ENCODE measurements around the gene COL6A2.
A peak's percentile ranks its signal among the peaks of the same experiment; 100 is the strongest.

Gene COL6A2

GRCh38 chr21:46094401-46095082, 3.4 kb upstream of the COL6A2 start:
- Histone ChIP-seq H3K9me3 (ENCODE audit: control insufficient read depth, low read length) (no peaks in the 10 kb centered on the region), H3K4me1 (ENCODE audit: control insufficient read depth, insufficient read depth, low read length) (no peaks in the 10 kb centered on the region), H3K27me3 (ENCODE audit: control insufficient read depth, insufficient read depth, low read length, poor library complexity, severe bottlenecking) (peaks cover 25% of the 10 kb centered on the region), H3K27ac (ENCODE audit: insufficient read depth, low read depth, low read length, poor library complexity, severe bottlenecking) (no peak overlapping the region), H3K36me3 (ENCODE audit: control insufficient read depth, insufficient read depth, low read length) (no peaks in the 10 kb centered on the region), H3K4me3 (ENCODE audit: insufficient read depth, low read depth, low read length) (no peak overlapping the region)
- 88 to 90% methylated on average over 14 of the region's 14 CpGs for WGBS, 2 experiments

GRCh38 chr21:46095083-46095719, 2.7 kb upstream of the COL6A2 start:
- WGBS, 2 experiments, result 86% methylated on average over 16 of the region's 16 CpGs
- no peak overlapping the region for H3K27ac ChIP-seq (ENCODE audit: insufficient read depth, low read depth, low read length, poor library complexity, severe bottlenecking)

GRCh38 chr21:46095814-46096595, 1.9 kb upstream of the COL6A2 start:
- H3K4me3 ChIP-seq (ENCODE audit: insufficient read depth, low read depth, low read length), result no peak overlapping the region
- no peaks in the 10 kb centered on the region for H3K4me1 ChIP-seq (ENCODE audit: control insufficient read depth, insufficient read depth, low read length)
- WGBS, 2 experiments, result 91 to 94% methylated on average over 12 of the region's 12 CpGs
- H3K27me3 ChIP-seq (ENCODE audit: control insufficient read depth, insufficient read depth, low read length, poor library complexity, severe bottlenecking), result peaks cover 36% of the 10 kb centered on the region
- H3K36me3 ChIP-seq (ENCODE audit: control insufficient read depth, insufficient read depth, low read length), result no peaks in the 10 kb centered on the region
- no peak overlapping the region for H3K27ac ChIP-seq (ENCODE audit: insufficient read depth, low read depth, low read length, poor library complexity, severe bottlenecking)
- H3K9me3 ChIP-seq (ENCODE audit: control insufficient read depth, low read length), result no peaks in the 10 kb centered on the region

More at GRCh38 chr21:46095083-46095719, 2.7 kb upstream of the COL6A2 start:
- Histone ChIP-seq H3K4me1 (ENCODE audit: control insufficient read depth, insufficient read depth, low read length) (no peaks in the 10 kb centered on the region), H3K36me3 (ENCODE audit: control insufficient read depth, insufficient read depth, low read length) (no peaks in the 10 kb centered on the region), H3K4me3 (ENCODE audit: insufficient read depth, low read depth, low read length) (no peak overlapping the region), H3K27me3 (ENCODE audit: control insufficient read depth, insufficient read depth, low read length, poor library complexity, severe bottlenecking) (peaks cover 32% of the 10 kb centered on the region), H3K9me3 (ENCODE audit: control insufficient read depth, low read length) (no peaks in the 10 kb centered on the region)

- Histone ChIP-seq H3K36me3 (ENCODE audit: control insufficient read depth, insufficient read depth, low read length) (no peaks in the 10 kb centered on the region), H3K4me3 (ENCODE audit: insufficient read depth, low read depth, low read length) (peak overlapping the region; percentile 38), H3K27me3 (ENCODE audit: control insufficient read depth, insufficient read depth, low read length, poor library complexity, severe bottlenecking) (peaks cover 36% of the 10 kb centered on the region), H3K27ac (ENCODE audit: insufficient read depth, low read depth, low read length, poor library complexity, severe bottlenecking) (no peak overlapping the region), H3K4me1 (ENCODE audit: control insufficient read depth, insufficient read depth, low read length) (no peaks in the 10 kb centered on the region), H3K9me3 (ENCODE audit: control insufficient read depth, low read length) (no peaks in the 10 kb centered on the region)
- 90 to 91% methylated on average over 16 of the region's 16 CpGs for WGBS, 2 experiments
These were observed 1.1 kb upstream of the COL6A2 start for GRCh38 chr21:46096596-46097335.

- Histone ChIP-seq H3K4me3 (ENCODE audit: insufficient read depth, low read depth, low read length) (peak overlapping the region; percentile 38), H3K4me1 (ENCODE audit: control insufficient read depth, insufficient read depth, low read length) (no peaks in the 10 kb centered on the region), H3K27ac (ENCODE audit: insufficient read depth, low read depth, low read length, poor library complexity, severe bottlenecking) (no peak overlapping the region), H3K27me3 (ENCODE audit: control insufficient read depth, insufficient read depth, low read length, poor library complexity, severe bottlenecking) (peaks cover 36% of the 10 kb centered on the region), H3K9me3 (ENCODE audit: control insufficient read depth, low read length) (no peaks in the 10 kb centered on the region), H3K36me3 (ENCODE audit: control insufficient read depth, insufficient read depth, low read length) (no peaks in the 10 kb centered on the region)
- 2% methylated on average over 94 of the region's 94 CpGs for WGBS, 2 experiments
These were observed 610 bp downstream of the COL6A2 start for GRCh38 chr21:46098303-46099141.

- 59 to 65% methylated on average over 18 of the region's 18 CpGs for WGBS, 2 experiments
- H3K4me3 ChIP-seq (ENCODE audit: insufficient read depth, low read depth, low read length), result no peak overlapping the region
- H3K27ac ChIP-seq (ENCODE audit: insufficient read depth, low read depth, low read length, poor library complexity, severe bottlenecking), result no peak overlapping the region
- no peaks in the 10 kb centered on the region for H3K36me3 ChIP-seq (ENCODE audit: control insufficient read depth, insufficient read depth, low read length)
- H3K9me3 ChIP-seq (ENCODE audit: control insufficient read depth, low read length), result no peaks in the 10 kb centered on the region
- peaks cover 36% of the 10 kb centered on the region for H3K27me3 ChIP-seq (ENCODE audit: control insufficient read depth, insufficient read depth, low read length, poor library complexity, severe bottlenecking)
- no peaks in the 10 kb centered on the region for H3K4me1 ChIP-seq (ENCODE audit: control insufficient read depth, insufficient read depth, low read length)
These were observed 1.6 kb downstream of the COL6A2 start for GRCh38 chr21:46099476-46099875.

GRCh38 chr21:46100020-46100419, 2.1 kb downstream of the COL6A2 start:
- Histone ChIP-seq H3K36me3 (ENCODE audit: control insufficient read depth, insufficient read depth, low read length) (no peaks in the 10 kb centered on the region), H3K4me1 (ENCODE audit: control insufficient read depth, insufficient read depth, low read length) (no peaks in the 10 kb centered on the region), H3K27me3 (ENCODE audit: control insufficient read depth, insufficient read depth, low read length, poor library complexity, severe bottlenecking) (peaks cover 36% of the 10 kb centered on the region), H3K9me3 (ENCODE audit: control insufficient read depth, low read length) (no peaks in the 10 kb centered on the region), H3K27ac (ENCODE audit: insufficient read depth, low read depth, low read length, poor library complexity, severe bottlenecking) (no peak overlapping the region), H3K4me3 (ENCODE audit: insufficient read depth, low read depth, low read length) (no peak overlapping the region)
- 92 to 93% methylated on average over 5 to 6 of the region's 6 CpGs for whole genome bisulfite sequencing, 2 experiments

GRCh38 chr21:46100426-46100825, 2.5 kb downstream of the COL6A2 start:
- peaks cover 36% of the 10 kb centered on the region for H3K27me3 ChIP-seq (ENCODE audit: control insufficient read depth, insufficient read depth, low read length, poor library complexity, severe bottlenecking)
- H3K36me3 ChIP-seq (ENCODE audit: control insufficient read depth, insufficient read depth, low read length), result no peaks in the 10 kb centered on the region
- no peak overlapping the region for H3K4me3 ChIP-seq (ENCODE audit: insufficient read depth, low read depth, low read length)
- 95 to 96% methylated on average over 7 of the region's 7 CpGs for WGBS, 2 experiments
- H3K27ac ChIP-seq (ENCODE audit: insufficient read depth, low read depth, low read length, poor library complexity, severe bottlenecking), result no peak overlapping the region
- H3K9me3 ChIP-seq (ENCODE audit: control insufficient read depth, low read length), result no peaks in the 10 kb centered on the region
- H3K4me1 ChIP-seq (ENCODE audit: control insufficient read depth, insufficient read depth, low read length), result no peaks in the 10 kb centered on the region

GRCh38 chr21:46100906-46101305, 3.0 kb downstream of the COL6A2 start:
- 93 to 94% methylated on average over 4 of the region's 4 CpGs for WGBS, 2 experiments
- H3K4me1 ChIP-seq (ENCODE audit: control insufficient read depth, insufficient read depth, low read length), result no peaks in the 10 kb centered on the region
- H3K9me3 ChIP-seq (ENCODE audit: control insufficient read depth, low read length), result no peaks in the 10 kb centered on the region
- peaks cover 36% of the 10 kb centered on the region for H3K27me3 ChIP-seq (ENCODE audit: control insufficient read depth, insufficient read depth, low read length, poor library complexity, severe bottlenecking)
- H3K4me3 ChIP-seq (ENCODE audit: insufficient read depth, low read depth, low read length), result no peak overlapping the region
- no peaks in the 10 kb centered on the region for H3K36me3 ChIP-seq (ENCODE audit: control insufficient read depth, insufficient read depth, low read length)
- no peak overlapping the region for H3K27ac ChIP-seq (ENCODE audit: insufficient read depth, low read depth, low read length, poor library complexity, severe bottlenecking)

All from ectodermal cell (in vitro differentiated cells).